Right lobe of liver (tissue), 6 donors: ENCODE results near the gene ARMC9. TPM values are rescaled to one million over a fixed set of nuclear protein-coding genes. Genes with fewer than 3 reads are reported as not detected.
A peak's percentile ranks its signal among the peaks of the same experiment; 100 is the strongest.

Experiments
- ATAC-seq, 4 donors: fragments of 200-7000 bp; cut with Tn5 transposase; one replicate each; pipeline ENCODE4 v1.9.1; 2020; ENCODE audit warnings: mild to moderate bottlenecking in 4 of 4, moderate library complexity in 4 of 4
- DNase-seq, 3 donors: peaks; one replicate each; pipeline ENCODE4 v3.0.0-alpha.2; 2020
- H3K27ac ChIP-seq, 3 donors: fragments of 200-600 bp; one replicate each; pipeline ENCODE4 v1.8.0; 2022
- H3K27me3 ChIP-seq, 2 donors: fragments of 200-600 bp; one replicate each; pipeline ENCODE4 v1.8.0; 2022
- H3K36me3 ChIP-seq, 4 donors: fragments of 200-600 bp; sonication (generic) in 1 of 4; one replicate each; pipeline versions ENCODE4 v1.5.1 to v1.8.0; 2017 to 2022; ENCODE audit warnings: control low read depth in 1 of 4
- H3K4me1 ChIP-seq, 4 donors: fragments of 200-600 bp; sonication (generic) in 1 of 4; one replicate each; pipeline versions ENCODE4 v1.5.1 to v1.8.0; 2017 to 2022; ENCODE audit warnings: control low read depth in 1 of 4
- H3K4me3 ChIP-seq, 3 donors: fragments of 200-600 bp; one replicate each; pipeline ENCODE4 v1.8.0; 2022
- H3K9me3 ChIP-seq, 4 donors: fragments of 200-600 bp; sonication (generic) in 1 of 4; one replicate each; pipeline versions ENCODE4 v1.5.1 to v1.8.0; 2017 to 2022; ENCODE audit warnings: control low read depth in 1 of 4
- POLR2A ChIP-seq: fragments of 450-650 bp; IDR thresholded peaks from one replicate; pipeline ENCODE4 v1.6.1; 2017; ENCODE audit warnings: antibody characterized with exemption, mild to moderate bottlenecking
- WGBS: methylation state at CpG from one replicate; pipeline ENCODE4 v1.1.6; 2018; ENCODE audit warnings: low coverage, low lambda C conversion rate; ENCODE audit not compliant: insufficient coverage; ENCODE audit errors: missing lambda C conversion rate; 5-methylcytosine and 5-hydroxymethylcytosine counted together
- intact Hi-C, 2 donors: fragments of 100-400 bp; cut with DNase I; formaldehyde crosslinking; loops; one replicate each; pipeline versions ENCODE4 v1.11.2 to v1.14.1; 2022
- total RNA-seq, 6 experiments: library from RNA; depleted of rRNA in 2 of 6; stranded (reverse); fragments of >200 nt in 2 of 6; fragmentation: NEBNext Ultra II Directional in 3 of 6; extraction: Animal tissue kit (Norgen Biotek cat#: 25700) in 3 of 6; gene quantifications; one replicate each; pipeline versions ENCODE4 v1.1.0 to v1.2.4, GENCODE V29; 2016 to 2023
- TF ChIP-seq, protein P1 (sequence below), 4 donors: fragments of 200-600 bp in 3 of 4; fragments of 450-650 bp in 1 of 4; IDR thresholded peaks; one replicate each; pipeline versions ENCODE4 v1.5.1 to v1.8.0; 2016 to 2022; ENCODE audit warnings: antibody characterized with exemption in 4 of 4, mild to moderate bottlenecking in 2 of 4
- donor health status: DM: no; HTN: yes; CAD: no.
- donor health status: DM: no; HTN: no; CAD: no.
- donor health status: DM: no; HTN: no; CAD: no.
- donor health status: DM: no; HTN: yes; CAD: no.
- donor health status: DM: no; HTN: yes; CAD: no.

Gene ARMC9
- total RNA-seq, 6 experiments from 2014 or later, result 1.5 to 7.7 (median 2.4) TPM

DNA sequence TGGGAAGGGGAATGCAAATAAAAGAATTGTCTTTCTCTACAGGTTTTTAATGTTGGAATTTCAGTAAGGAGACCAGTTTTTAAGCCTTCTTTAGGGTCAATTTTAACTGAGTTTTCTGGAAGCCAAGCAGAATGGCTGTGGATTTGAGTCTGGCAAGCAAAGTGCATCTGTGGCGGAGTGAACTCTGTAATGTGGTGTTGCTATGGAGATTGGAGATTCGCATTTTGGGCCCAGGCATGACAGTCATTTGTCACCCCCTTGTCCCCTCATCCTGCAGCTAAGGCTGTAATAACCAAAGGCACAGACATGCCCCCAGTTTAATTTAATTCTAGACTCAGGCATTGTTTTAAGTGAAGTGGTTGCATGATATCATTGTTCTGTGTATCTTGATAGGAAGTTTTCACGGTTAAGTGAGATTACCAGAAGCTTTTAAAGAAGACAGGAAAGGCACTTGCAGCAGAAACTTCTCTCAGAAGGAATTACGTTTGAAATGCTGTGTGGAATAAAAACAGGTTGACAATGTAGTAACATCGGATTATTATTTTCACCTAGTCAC is 30.6 kb downstream of the ARMC9 start:
- Histone ChIP-seq H3K36me3 (no peaks in the 10 kb centered on the region), H3K4me3 (no peak overlapping the region), H3K27ac (no peak overlapping the region), H3K9me3 (no peaks in the 10 kb centered on the region), H3K4me1 (no peaks in the 10 kb centered on the region), H3K27me3 (no peaks in the 10 kb centered on the region)
- WGBS, result 51% methylated on average over 5 of the region's 5 CpGs
- DNase-seq (no peak), ATAC-seq (peak in 3 of 4 donors; percentile 27 to 38 (median 30))
- TF ChIP-seq, protein P1, sequence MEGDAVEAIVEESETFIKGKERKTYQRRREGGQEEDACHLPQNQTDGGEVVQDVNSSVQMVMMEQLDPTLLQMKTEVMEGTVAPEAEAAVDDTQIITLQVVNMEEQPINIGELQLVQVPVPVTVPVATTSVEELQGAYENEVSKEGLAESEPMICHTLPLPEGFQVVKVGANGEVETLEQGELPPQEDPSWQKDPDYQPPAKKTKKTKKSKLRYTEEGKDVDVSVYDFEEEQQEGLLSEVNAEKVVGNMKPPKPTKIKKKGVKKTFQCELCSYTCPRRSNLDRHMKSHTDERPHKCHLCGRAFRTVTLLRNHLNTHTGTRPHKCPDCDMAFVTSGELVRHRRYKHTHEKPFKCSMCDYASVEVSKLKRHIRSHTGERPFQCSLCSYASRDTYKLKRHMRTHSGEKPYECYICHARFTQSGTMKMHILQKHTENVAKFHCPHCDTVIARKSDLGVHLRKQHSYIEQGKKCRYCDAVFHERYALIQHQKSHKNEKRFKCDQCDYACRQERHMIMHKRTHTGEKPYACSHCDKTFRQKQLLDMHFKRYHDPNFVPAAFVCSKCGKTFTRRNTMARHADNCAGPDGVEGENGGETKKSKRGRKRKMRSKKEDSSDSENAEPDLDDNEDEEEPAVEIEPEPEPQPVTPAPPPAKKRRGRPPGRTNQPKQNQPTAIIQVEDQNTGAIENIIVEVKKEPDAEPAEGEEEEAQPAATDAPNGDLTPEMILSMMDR (IDR thresholded peaks at IDR 0.05), result no peak
- intact Hi-C loops, result loop anchor here in 1 of 2 donors (10.0 kb wide), 1 partner anchor 226 kb away; no protein-coding TSS in a partner anchor

DNA sequence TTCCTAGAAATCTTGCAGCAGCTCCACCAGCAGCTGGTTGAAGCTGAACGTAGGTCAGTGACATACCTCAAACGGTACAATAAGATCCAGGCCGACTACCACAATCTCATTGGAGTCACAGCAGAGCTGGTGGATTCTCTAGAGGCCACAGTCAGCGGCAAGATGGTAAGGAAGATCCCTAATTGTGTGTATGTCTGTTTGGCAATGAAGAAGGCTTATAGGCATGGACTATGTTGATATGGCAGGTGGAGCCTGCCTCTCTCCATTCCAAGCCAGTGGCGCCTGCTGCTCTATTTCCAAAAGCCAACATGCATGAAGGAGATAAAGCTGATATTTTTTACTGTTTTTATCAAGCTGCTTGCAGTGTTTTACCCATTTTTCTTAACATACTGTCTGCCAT is 36.8 kb downstream of the ARMC9 start:
- no peaks in the 10 kb centered on the region for H3K27me3 ChIP-seq
- H3K9me3 ChIP-seq, result no peaks in the 10 kb centered on the region
- intact Hi-C loops, result no loop called here
- 76% methylated on average over 4 of the region's 5 CpGs for WGBS
- no peaks in the 10 kb centered on the region for H3K36me3 ChIP-seq
- ATAC-seq, result no peak
- H3K4me3 ChIP-seq, result no peak overlapping the region
- TF ChIP-seq, protein P1 (IDR thresholded peaks at IDR 0.05), result no peak
- TF ChIP-seq POLR2A, result no peak
- DNase-seq, result no peak
- no peak overlapping the region for H3K27ac ChIP-seq
- no peaks in the 10 kb centered on the region for H3K4me1 ChIP-seq

DNA sequence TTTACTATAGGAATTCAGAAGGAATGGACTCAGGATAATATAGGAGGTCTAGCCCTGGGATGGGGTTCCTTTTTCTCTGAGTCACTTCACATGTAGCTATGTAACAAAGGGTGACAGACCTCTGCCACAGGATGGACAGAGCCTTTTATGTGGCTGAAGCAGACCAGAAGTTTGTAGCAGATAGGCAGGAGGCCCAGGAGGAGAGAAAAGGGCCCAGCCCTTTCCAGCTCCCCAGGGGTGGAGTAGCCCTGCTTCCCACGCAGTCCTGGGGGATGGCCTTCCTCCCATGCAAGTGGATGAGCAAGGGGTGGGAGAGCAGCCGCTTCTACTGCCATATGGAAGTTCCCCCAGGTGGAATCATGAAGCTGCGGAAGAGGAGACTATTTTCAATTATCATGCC is 40.3 kb downstream of the ARMC9 start:
- Histone ChIP-seq H3K27me3 (no peaks in the 10 kb centered on the region), H3K27ac (no peak overlapping the region), H3K4me1 (no peaks in the 10 kb centered on the region), H3K4me3 (no peak overlapping the region), H3K9me3 (no peaks in the 10 kb centered on the region), H3K36me3 (no peaks in the 10 kb centered on the region)
- TF ChIP-seq, protein P1 (IDR thresholded peaks at IDR 0.05), result no peak
- no peak for TF ChIP-seq POLR2A
- ATAC-seq, result no peak
- WGBS, result no CpG with 5 or more reads among the region's 3 CpGs
- no peak for DNase-seq
- intact Hi-C loops, result no loop called here

DNA sequence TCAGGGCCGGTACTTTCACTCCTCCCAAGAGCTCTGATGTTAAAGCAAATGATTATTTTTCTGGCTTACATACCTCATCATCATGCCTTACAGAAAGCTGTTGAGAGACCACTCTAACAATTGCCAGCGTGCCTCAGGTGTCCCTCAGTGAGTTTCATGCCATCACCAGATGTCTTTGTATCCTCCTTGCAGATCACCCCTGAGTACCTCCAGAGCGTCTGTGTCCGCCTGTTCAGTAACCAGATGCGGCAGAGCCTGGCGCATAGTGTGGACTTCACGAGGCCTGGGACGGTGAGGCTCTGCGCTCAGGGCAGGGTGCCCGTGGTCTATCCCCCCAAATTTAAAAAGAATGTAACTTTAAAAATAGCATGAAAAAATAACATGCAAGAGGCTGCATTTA is 41.3 kb downstream of the ARMC9 start:
- intact Hi-C loops, result no loop called here
- DNase-seq, result no peak

More for the DNA sequence above, 41.3 kb downstream of the ARMC9 start:
- Histone ChIP-seq H3K4me3 (no peak overlapping the region), H3K4me1 (no peaks in the 10 kb centered on the region), H3K36me3 (no peaks in the 10 kb centered on the region), H3K27me3 (no peaks in the 10 kb centered on the region), H3K9me3 (no peaks in the 10 kb centered on the region), H3K27ac (no peak overlapping the region)
- TF ChIP-seq, protein P1 (IDR thresholded peaks at IDR 0.05), result no peak
- WGBS, result 98% methylated on average over 10 of the region's 10 CpGs
- ATAC-seq, result no peak
